HG03571 (cell line): ENCODE data around the gene HPCAL1.
"Not testable (repeated sequence)": the region's sequence is repeated elsewhere in the genome, so short reads cannot be mapped to it uniquely, and the experiment has no call there.

Experiments used
- ATAC-seq: cut with Tn5 transposase; IDR thresholded peaks from one replicate; pipeline ENCODE4 v1.9.1; 2021; ENCODE audit not compliant: unreplicated experiment

HPCAL1 gene

GRCh38 chr2:10449838-10450691 lies 147.4 kb downstream of the HPCAL1 start:
- no peak for ATAC-seq

DNA sequence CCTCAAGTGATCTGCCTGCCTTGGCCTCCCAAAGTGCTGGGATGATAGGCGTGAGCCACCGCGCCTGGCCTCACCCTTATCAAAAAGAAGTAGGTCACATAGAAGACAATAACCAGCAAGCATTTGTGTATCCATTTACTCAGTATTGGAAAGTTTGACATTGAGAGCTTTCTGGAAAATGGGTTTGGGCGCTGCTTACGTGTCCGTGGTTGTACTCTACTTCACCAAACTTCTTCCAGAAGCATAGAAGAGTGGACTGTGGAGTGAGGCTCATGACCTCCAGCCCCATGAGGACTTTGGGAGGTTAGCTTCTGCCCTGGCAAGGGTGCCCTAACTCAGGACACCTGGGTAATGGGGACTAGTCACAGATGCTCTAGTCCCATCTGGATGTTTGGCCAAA lies 149.1 kb downstream of the HPCAL1 start:
- no peak for ATAC-seq

DNA sequence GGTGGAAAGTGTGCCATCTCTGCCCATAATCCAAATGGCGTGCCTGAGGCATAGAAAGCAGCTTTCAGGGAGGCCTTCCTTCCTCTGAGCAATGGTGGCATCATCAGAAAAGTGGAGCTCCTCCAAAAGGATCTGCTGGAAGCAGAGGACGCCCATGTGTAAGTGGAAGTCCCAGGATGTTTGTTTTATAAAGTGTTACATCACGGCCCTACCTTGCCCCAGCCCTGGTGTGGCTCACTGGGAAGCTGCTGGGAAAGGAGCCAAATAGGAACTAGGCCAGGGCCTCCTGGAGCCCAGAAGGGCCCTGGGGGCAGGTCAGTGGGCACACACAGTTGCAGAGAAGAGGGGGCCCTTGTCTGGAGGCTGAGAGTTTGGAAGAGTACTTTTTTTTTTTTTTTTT lies 149.6 kb downstream of the HPCAL1 start:
- no peak for ATAC-seq

- no peak for ATAC-seq
Measured at GRCh38 chr2:10452956-10453904, 150.5 kb downstream of the HPCAL1 start.

GRCh38 chr2:10453905-10454298 lies 151.2 kb downstream of the HPCAL1 start:
- no peak for ATAC-seq

DNA sequence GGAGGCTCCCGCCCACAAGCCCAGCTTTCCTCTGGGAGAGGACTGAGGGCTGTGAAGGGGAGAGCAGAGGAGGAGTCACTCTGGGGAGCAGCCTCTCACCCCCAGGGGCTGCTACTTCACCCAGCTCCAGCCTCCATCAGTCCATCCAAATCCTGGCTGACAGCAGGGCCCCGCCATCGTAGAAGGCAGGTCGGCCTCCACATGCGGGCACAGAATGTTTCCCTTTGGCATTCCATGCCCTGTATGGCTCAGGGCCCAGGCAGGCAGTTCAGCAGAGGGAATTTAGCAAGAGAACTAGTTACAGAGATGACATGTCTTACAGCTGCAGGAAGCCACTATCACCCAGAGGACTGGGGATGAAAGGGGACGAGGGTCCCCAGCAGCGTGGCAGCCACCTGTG lies 151.8 kb downstream of the HPCAL1 start:
- no peak for ATAC-seq

DNA sequence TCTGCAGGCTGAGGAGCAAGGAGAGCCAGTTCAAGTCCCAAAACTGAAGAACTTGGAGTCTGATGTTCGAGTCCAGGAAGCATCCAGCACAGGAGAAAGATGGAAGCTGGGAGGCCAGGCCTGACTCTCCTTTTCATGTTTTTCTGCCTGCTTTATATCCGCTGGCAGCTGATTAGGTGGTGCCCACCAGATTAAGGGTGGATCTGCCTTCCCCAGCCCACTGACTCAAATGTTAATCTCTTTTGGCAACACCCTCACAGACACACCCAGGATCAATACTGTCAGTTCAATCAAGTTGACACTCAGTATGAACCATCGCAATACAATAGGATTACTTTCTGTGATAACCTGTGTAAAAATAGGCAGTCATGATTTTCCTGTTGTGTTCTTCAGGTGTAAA lies 154.5 kb downstream of the HPCAL1 start:
- not testable (repeated sequence) for ATAC-seq

DNA sequence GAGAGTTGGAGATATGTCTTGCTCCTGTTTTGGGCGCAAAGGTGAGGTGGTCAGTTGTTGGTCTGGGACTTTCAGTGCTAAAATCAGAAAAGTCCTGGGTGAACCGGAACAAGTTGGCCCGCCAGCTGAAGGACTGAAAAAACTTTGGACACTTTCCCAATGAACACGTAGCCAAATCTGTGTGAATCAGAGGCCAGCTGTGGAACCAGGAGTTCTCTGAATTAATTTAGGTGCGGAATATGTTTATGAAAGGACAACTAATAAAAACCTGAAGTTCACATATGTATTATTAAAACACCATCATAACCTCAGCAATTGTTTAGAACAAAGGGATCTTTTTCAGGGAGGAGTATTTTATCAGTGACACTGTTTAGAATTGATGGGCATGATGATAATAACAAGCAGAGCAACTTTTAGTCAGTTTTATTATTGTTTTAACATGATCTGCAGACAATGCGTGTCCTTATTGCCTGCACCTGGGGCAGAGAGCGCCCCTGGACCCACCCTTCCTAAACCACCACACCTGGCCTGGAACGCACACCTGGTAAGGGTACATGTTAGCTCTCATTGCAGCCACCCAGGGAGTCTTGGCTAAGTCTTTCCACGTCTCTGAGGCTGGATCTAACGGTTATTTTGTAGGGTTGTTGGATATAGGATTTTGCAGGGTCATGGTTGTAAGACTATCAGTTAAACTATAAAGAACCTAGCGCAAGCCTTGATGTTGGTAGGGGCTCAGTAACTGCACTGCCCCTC lies 155.3 kb downstream of the HPCAL1 start:
- no peak for ATAC-seq

DNA sequence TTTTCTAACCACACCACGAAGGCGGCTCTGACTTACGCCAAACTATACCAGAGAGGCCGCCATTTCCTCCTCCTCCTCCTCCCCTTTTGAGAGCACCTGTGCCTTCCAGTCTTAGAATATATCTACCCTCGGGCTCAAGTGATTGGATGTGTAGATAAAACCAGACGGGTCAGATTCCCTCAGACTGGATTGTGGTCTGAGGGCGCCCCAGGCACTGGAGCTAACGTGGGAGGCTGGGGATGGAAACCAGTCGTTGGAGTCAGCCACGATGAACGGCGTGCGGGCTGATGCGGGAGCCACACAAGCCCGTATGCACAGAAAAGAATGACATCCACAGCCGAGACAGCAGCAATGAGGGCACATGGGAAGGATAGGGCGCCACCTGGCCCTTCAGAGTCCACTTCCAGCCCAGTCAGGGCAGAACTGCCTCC lies 157.7 kb downstream of the HPCAL1 start:
- ATAC-seq = no peak

DNA sequence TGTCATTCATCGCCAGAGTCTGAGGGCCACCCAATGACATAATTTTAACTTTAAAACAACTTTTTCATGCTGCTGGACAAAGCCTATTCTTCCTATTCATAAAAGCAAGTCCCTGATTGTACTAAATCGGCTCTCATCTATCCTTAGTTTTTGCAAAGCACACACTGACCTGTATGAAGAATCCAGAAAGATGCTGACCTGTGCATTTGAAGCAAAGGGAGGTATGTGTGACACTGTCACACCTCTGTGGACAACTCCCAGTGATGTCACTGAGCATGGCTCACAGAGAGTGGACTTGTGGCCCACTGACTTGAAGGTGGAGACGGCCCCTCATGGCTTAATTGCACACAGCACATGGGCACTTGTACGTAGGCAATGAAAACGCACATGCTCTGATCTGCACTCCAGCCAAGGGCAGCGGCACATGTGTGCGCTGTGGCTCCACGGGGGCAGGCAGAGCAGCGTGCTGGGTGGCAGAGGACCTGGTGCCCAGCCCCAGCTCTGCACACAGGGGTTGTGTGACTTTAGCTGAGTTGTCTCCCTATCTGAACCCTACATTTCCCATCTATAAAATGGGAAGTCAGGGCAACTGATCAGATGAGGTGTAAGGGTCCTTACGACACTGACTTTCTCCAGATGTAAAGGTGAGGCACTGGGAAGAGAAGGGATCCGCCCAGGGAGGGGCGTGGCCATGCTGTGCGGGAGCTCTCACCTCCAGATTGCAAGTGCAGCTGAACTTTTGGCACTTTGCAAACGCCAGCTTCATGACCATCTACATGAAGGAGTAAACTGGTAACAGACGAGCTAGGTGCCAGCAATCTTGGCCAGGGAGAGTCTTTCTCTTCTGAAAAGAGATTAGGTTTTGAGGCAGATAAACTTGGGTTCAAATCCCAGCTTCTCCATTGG lies 159.7 kb downstream of the HPCAL1 start:
- no peak for ATAC-seq

DNA sequence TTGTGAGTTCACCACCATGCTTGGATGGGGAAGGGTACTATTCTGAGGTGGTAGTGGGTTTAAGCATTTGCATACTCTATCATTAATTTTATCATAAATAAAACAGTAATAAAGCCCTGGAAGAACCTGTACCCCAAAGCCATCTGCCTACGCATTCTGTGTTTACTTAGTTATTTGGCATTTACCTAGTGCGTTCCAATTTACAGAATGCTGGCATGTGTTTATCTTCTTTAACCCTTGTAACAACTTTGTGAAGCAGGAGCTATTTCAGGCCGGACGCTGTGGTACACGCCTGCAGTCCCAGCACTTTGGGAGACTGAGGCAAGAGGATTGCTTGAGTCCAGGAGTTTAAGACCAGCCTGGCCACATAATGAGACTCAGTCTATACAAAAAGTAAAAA lies 163.2 kb downstream of the HPCAL1 start:
- no peak for ATAC-seq

DNA sequence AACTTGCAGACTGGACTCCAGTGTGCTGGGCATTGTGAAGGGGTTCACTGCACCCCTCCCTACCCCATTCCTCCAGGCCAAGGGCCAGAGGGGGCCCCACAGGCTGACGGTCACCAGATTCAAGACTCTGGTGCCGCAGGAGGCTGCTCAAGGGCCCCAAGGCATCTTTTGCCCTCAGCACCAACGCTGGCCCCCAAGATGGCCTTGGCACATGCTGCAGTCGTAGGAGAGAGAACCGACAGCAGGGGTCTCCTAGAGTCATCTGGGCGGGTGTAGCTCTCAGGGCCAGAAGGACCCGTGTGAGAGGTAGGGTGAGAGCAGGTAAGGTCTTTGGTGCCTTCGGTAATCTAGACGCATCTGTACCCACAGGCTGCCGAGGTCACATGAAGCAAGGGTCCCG lies 164.1 kb downstream of the HPCAL1 start:
- ATAC-seq = no peak

DNA sequence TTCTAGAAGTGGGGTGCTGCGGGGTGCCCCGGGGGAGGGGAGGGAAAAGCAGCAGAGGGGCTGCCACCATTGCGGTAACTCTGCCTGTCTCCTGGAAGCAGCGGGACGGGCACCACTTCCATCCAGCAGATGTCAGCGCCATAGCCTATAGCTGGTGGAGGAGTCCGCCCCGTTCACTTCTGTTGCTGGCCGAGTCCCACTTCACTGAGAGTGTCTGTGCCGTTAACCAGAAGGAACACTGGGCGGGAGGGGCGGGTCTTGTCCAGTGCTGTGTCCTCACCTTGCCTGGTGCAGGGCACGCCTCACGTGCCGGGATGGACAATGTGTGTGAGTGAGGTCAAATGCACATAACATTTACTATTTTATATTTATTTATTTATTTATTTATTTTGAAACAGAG lies 164.7 kb downstream of the HPCAL1 start:
- no peak for ATAC-seq

DNA sequence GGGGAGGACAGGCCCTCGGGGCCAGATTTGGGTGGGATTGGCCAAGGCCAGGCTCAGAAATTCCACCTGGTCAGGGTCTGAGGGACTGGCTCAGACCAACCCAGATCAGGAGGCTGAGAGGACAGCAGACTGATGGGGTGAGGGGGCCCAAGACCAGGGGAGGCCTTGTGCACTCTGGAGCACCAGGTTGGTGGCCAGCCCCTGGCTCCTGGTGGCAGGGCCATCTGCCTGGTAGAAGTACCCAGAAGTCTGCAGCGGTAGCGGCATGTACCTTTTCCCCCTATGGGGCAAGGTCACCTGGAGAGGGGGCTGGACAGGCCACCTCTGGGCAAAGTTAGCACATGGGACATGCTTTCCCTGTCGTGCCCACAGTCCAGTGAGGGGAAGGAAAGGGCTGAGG lies 166.6 kb downstream of the HPCAL1 start:
- ATAC-seq = no peak

GRCh38 chr2:10469955-10470608 lies 167.4 kb downstream of the HPCAL1 start:
- ATAC-seq = no peak

DNA sequence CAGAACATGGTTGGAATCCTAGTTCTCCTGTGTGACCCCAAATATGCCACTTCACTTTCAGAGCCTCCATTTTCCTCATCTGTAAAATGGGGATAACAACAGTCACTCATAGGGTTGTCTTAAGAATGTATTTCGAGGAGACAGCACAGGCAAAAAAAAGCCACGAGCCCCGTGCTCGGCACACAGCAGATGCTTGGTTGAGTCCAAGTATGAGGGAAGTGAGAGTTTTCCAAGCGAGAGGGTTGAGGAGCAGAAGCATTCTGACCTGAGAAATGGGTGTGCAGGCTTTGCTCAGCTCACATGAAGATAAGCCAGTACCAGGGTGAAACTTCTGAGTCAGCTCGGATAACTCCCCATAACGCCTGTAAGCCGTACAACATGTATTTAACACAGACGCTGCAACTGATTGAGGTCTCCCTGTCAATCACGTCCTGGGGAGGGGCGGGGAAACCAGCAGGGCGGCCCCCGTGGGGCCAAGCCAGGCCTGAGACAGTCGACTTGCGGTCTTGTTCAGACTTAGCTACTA lies 168.4 kb downstream of the HPCAL1 start:
- no peak for ATAC-seq

GRCh38 chr2:10471955-10472354 lies 169.3 kb downstream of the HPCAL1 start:
- no peak for ATAC-seq

DNA sequence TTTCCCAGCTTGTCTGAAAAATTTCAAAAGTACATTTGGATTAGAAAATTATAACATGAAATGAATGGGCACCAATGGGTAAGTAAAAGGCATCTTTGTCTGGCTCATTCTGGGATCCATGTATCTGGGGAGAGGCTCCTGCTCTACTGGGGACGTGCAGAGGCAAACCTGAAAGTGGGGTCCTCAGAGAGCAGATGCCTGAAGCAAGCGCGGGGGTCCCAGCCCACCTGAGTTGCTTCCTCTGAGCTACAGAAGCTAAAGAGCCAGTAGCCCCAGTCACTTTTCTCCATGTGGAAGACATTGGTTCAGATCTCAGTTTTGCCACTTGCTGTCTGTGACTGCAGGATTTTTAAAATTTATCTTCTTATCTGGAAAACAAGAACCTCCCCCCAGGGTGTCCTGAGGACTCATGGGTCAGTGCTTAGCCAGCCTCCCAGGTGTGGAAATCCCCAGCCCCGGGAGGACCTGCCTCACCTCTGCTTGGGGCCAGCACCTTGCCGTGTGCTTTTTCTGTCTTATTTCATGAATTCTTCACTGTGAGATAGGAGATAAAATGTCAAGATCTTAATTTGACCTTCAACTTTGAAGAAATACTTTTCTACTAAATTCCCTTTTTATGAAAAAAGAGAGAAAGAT lies 170.5 kb downstream of the HPCAL1 start:
- ATAC-seq = no peak

GRCh38 chr2:10475221-10475722 lies 172.6 kb downstream of the HPCAL1 start:
- ATAC-seq = no peak
